Measurements from ENCODE around the gene ITPKB.

- TF ChIP-seq EZH2 (IDR thresholded peaks at IDR 0.05) (no peak), CTCF (IDR thresholded peaks at IDR 0.05) (no peak), EZH2phosphoT487 (IDR thresholded peaks at IDR 0.05) (no peak)
Observed at GRCh38 chr1:226733876-226734275, 5.2 kb downstream of the ITPKB start.
